Uterus (tissue), 2 donors: ENCODE results near the gene CA10.

Experiments used
- CTCF ChIP-seq, 4 experiments: fragments of 200-600 bp in 2 of 4; fragments of 450-650 bp in 2 of 4; sonication (generic) in 2 of 4; IDR thresholded peaks; one replicate each; pipeline ENCODE4 v1.5.1; 2016 to 2019; ENCODE audit warnings: antibody characterized with exemption in 4 of 4, mild to moderate bottlenecking in 2 of 4, moderate library complexity in 1 of 4
- POLR2A ChIP-seq, 2 donors: fragments of 450-650 bp; IDR thresholded peaks; one replicate each; pipeline ENCODE4 v1.6.1; 2016; ENCODE audit warnings: antibody characterized with exemption in 2 of 2, mild to moderate bottlenecking in 1 of 2, moderate library complexity in 1 of 2

DNA sequence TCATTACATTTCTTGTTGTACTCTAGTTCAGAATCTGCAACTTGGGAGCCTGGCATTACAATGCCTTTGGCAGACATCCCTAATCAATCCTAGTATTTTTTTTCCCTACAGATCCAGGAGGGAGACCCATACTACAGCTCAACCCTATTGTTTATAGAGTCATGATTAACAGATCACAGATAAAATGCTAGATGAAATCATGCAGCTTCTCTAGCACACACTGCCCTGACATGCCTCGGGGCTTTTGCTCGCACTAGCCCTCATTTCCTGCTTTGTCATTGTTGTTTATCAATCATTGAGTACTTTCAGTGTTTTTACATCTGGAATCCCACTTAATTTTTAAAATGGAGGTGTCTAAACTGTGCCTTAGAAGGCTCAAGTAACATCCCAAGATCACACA is 412.5 kb downstream of the CA10 start:
- TF ChIP-seq CTCF (IDR thresholded peaks at IDR 0.05) (no peak), POLR2A (IDR thresholded peaks at IDR 0.05) (no peak)
